OCI-M2 (cell line): ENCODE results near the gene KCNQ1.

ENCODE experiments used
- DNase-seq: peaks from one replicate; lab custom pipeline; 2025; ENCODE audit not compliant: unreplicated experiment; lab: John Stamatoyannopoulos, UW

Gene KCNQ1

GRCh38 chr11:2788168-2789071 is 343.6 kb downstream of the KCNQ1 start:
- no peak for DNase-seq

- DNase-seq: no peak
These were observed 344.5 kb downstream of the KCNQ1 start for GRCh38 chr11:2789331-2789730.

GRCh38 chr11:2789791-2790567 is 345.2 kb downstream of the KCNQ1 start:
- no peak for DNase-seq

GRCh38 chr11:2790568-2790921 is 345.7 kb downstream of the KCNQ1 start:
- no peak for DNase-seq

- no peak for DNase-seq
These were observed 346.3 kb downstream of the KCNQ1 start for GRCh38 chr11:2791139-2791520.

GRCh38 chr11:2791521-2792380 is 346.9 kb downstream of the KCNQ1 start:
- DNase-seq: no peak

GRCh38 chr11:2792381-2793250 is 347.8 kb downstream of the KCNQ1 start:
- no peak for DNase-seq

GRCh38 chr11:2793701-2794045 is 348.9 kb downstream of the KCNQ1 start:
- DNase-seq: no peak

- no peak for DNase-seq
These were observed 349.5 kb downstream of the KCNQ1 start for GRCh38 chr11:2794046-2794967.

GRCh38 chr11:2794968-2795322 is 350.1 kb downstream of the KCNQ1 start:
- DNase-seq: no peak

GRCh38 chr11:2795491-2795991 is 350.7 kb downstream of the KCNQ1 start:
- DNase-seq: no peak

- DNase-seq: no peak
These were observed 351.3 kb downstream of the KCNQ1 start for GRCh38 chr11:2796091-2796490.

- no peak for DNase-seq
These were observed 351.8 kb downstream of the KCNQ1 start for GRCh38 chr11:2796508-2797113.

- DNase-seq: no peak
These were observed 352.4 kb downstream of the KCNQ1 start for GRCh38 chr11:2797121-2797711.

- no peak for DNase-seq
These were observed 353.0 kb downstream of the KCNQ1 start for GRCh38 chr11:2797741-2798361.

- DNase-seq: no peak
These were observed 354.3 kb downstream of the KCNQ1 start for GRCh38 chr11:2798951-2799761.
